Measurements from ENCODE around the gene MORN1.

GRCh38 chr1:2283991-2284895, 107.1 kb downstream of the MORN1 start:
- TF ChIP-seq, protein P1, sequence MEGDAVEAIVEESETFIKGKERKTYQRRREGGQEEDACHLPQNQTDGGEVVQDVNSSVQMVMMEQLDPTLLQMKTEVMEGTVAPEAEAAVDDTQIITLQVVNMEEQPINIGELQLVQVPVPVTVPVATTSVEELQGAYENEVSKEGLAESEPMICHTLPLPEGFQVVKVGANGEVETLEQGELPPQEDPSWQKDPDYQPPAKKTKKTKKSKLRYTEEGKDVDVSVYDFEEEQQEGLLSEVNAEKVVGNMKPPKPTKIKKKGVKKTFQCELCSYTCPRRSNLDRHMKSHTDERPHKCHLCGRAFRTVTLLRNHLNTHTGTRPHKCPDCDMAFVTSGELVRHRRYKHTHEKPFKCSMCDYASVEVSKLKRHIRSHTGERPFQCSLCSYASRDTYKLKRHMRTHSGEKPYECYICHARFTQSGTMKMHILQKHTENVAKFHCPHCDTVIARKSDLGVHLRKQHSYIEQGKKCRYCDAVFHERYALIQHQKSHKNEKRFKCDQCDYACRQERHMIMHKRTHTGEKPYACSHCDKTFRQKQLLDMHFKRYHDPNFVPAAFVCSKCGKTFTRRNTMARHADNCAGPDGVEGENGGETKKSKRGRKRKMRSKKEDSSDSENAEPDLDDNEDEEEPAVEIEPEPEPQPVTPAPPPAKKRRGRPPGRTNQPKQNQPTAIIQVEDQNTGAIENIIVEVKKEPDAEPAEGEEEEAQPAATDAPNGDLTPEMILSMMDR (IDR thresholded peaks at IDR 0.05 in 8 of 11, conservative IDR thresholded peaks at IDR 0.05 in 3 of 11), result no peak
- TF ChIP-seq POLR2A (IDR thresholded peaks at IDR 0.05), result no peak
